GM20431 (cell line): ENCODE measurements around the gene LYPD6B.

Experiments
- in situ Hi-C: fragments of 300-500 bp; cut with MseI, MboI; formaldehyde crosslinking; loops from one replicate; pipeline ENCODE4 v1.15.0; 2020; ENCODE audit warnings: low sequenced_read_pairs; ENCODE audit not compliant: unreplicated experiment

LYPD6B gene

DNA sequence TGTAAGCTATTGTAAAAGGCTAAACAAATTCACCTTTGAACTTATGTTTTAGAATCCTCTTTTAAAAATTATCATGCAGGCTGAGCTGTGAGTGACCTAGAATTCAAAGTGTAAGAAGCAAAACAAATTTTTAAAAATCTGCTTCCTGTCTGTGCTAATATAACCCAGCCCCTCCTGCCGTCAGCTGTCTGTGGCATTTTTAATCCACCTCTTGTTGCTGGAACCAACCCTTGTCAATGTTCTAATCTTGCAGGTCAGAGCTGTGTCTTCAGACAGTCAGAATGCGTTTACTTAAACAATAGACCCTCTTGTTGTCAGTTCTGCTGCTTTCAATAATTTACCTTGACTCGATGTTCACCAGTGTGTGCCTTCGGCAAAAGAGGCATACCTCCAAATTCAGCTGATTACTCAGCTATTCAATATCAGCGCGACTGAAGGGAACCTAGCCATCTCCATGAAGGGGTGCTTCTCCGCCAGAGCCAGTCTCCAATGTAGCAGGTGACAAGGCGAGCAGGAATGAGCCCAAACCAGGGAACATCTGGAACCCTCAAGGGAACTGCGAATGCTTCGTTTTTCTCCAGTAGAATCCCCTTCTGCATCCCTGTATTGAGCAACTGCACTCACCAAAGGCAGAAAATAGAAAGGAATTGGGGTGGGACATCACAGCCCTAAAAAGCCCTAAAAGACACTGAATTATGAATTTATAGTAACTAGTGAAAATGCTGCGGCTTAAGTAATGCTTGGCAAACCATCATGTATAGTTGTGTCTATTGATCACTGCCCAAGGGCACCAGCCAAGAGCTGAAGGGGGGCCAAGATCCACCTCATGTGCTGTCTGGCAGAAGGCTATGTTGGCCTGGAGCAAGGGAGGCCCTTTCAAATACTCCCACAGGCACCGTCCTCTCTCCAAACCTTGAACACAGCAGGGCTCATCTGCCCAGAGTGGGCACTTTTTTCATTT is 62.5 kb downstream of the LYPD6B start:
- in situ Hi-C loops = no loop called here

GRCh38 chr2:149101818-149102217 is 63.3 kb downstream of the LYPD6B start:
- in situ Hi-C loops = no loop called here

DNA sequence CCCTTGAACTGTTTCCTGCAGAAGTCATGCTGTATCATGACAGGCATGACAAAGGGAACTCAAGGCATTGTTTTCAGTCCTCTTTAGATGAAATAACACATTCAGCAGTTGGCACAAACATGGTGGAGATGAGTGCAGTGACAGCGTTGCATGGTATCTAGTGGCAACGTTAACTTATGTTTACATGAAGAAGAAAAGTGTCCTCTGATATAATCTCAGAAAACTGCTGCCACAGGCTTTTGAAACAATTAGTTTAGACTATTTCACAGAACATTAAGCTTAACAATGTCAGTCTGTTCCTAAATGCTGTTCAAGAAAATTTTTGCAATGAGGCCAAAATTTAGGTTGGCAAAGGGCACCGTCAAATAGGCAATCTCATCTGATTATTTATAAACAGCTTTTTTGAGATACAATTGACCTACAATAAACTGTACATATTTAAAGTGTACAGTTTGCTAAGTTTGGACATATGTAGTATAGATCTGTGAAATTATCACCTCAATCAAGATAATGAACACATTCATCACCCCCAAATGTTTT is 64.7 kb downstream of the LYPD6B start:
- in situ Hi-C loops = no loop called here

- in situ Hi-C loops = no loop called here
Observed at GRCh38 chr2:149104221-149104620, 65.7 kb downstream of the LYPD6B start.

GRCh38 chr2:149112068-149112467 is 73.6 kb downstream of the LYPD6B start:
- in situ Hi-C loops = no loop called here

DNA sequence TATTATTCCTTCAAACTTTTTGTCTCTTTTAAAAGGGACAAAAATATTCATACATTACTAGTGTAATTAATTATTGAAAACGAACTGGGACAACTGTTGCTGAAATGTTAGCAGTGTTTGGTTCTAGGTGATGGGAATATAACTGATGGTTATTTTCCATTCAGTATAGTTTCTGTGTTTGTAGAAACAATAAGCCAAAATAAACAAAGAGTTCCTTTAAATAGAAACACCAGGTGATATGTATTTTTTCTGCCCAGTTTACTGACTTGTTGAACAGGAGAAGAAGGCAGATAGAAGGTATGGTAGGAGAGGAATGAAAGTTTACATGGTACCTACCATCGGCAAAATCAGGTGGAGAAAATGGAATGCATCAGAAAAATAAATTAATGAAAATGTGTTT is 74.2 kb downstream of the LYPD6B start:
- in situ Hi-C loops = no loop called here

GRCh38 chr2:149115781-149116180 is 77.3 kb downstream of the LYPD6B start:
- in situ Hi-C loops = no loop called here

DNA sequence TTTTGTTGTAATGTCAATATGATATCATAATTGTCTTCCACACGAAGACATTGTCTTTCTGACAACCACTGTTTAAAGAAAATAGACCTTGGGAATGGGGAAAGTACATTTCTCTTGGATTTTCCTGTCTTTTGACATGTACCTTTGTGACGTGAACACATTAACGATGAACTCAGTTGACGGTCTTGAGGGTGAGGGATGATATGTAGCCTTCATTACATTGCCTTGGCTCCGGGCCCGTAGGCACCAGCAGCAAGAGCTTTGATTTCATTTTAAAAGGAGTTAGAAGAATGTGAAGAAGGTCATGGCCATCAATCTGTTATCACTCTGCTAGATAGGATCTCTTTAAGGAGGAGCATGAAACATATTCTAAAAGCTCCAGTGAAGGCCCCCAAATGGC is 80.9 kb downstream of the LYPD6B start:
- in situ Hi-C loops = no loop called here

GRCh38 chr2:149122516-149122915 is 84.0 kb downstream of the LYPD6B start:
- in situ Hi-C loops = no loop called here

DNA sequence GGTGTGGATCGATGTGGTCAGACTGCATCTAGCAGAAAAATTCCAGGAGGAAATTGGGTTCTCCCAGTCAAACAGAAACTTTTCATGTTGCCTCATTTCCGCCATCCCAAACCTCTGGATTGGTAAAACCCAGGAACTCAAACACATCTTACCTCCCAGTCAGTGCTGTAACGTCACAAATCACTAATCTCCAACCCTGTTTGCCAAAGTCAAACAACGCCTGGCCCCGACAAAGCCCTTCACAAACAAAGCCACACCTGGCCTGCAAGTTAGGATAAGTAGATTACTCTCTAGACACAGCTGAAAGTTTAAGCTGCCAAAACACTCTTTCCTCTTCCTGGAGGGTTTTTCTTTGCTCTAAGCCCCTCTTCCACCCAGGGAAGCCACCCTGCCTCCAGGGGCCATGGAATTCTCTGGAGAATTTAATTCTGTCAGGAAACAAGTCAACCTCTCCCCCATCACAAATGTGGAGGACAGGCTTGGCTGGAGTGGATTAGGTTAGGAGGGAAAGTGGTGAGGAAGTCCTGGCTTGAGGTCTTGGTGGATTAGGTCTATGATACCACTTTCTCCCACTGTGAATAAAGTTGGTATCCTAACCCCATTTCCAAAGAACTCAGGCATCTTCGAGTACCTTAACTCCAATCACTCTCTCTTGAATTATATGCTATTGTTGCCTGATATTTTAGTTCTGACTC is 86.7 kb downstream of the LYPD6B start:
- in situ Hi-C loops = no loop called here

- in situ Hi-C loops = no loop called here
Observed at GRCh38 chr2:149129433-149129832, 90.9 kb downstream of the LYPD6B start.

GRCh38 chr2:149132339-149132738 is 93.8 kb downstream of the LYPD6B start:
- in situ Hi-C loops = no loop called here

DNA sequence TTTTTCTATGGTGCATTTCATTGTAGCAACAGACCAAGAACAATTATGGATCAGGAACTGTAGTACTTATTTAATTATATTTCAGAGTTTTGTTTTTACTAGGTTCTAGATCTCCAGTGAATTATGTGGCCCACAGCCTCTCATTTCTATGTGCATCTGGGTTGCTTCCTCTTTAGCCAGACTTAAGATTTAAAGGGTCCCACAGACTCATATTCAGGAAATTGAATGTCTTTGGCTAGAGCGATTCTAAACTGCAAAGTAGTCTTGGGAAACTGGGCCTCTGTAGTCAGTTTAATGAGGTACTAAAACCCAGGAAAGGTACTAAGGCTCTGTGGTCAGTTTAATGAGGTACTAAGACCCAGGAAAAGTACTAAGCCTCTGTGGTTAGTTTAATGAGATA is 94.4 kb downstream of the LYPD6B start:
- in situ Hi-C loops = no loop called here

GRCh38 chr2:149134335-149134923 is 95.9 kb downstream of the LYPD6B start:
- in situ Hi-C loops = no loop called here

DNA sequence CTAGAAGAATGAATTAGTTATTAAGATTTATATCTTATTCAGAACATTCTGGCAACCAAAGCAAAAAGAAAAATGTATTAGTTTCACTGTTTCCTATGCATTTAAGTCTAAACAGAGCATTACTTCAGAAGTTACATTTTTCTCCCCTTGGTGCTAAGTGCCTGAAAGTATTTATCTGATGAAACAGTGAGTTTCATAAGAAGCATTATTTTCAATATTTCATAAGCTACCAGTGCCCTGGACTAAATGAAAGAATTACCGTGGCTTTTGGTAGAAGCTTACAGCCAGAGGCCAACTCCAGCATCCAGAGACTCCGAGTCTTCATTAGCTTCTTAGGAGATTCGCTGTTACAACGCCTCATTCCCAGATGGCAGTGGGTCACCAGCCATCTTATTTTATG is 97.6 kb downstream of the LYPD6B start:
- in situ Hi-C loops = no loop called here

DNA sequence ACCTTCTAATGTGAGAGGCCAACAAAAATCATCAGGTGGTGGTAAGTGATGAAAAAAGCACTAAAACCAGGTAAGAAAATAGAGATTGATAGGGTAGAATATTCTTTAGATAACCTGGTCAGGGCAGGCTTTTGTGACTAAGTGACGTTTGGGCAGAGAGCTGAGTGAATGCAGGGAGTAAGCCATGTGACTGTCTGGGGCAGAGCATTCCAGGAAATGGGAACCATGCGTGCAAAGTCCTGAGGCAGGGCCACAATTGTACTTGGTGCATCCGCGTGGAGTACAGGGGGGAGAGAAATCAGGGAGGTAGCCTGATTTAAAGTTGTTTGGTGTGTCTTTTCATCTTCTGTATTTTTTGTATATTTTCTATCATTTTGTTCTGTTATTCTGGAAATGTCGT is 102.5 kb downstream of the LYPD6B start:
- in situ Hi-C loops = no loop called here

DNA sequence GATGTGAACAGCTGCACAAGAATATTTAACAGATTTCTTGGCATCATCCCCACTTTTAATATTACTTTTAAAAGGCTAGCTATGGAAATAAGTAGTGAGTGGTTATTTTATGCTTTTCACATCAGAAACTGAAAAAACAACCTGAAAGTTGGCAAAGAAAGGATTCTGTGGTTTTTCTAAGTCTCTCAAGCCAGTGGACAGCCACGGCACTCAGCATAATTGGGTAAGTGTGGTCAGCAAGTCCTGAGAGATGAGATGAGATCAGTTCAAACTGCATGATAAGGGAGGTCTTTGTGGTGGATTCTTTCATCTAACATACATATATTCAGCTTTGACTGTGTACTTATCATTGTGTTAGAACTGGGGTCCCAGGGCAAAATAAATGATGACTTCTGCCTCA is 105.2 kb downstream of the LYPD6B start:
- in situ Hi-C loops = no loop called here

DNA sequence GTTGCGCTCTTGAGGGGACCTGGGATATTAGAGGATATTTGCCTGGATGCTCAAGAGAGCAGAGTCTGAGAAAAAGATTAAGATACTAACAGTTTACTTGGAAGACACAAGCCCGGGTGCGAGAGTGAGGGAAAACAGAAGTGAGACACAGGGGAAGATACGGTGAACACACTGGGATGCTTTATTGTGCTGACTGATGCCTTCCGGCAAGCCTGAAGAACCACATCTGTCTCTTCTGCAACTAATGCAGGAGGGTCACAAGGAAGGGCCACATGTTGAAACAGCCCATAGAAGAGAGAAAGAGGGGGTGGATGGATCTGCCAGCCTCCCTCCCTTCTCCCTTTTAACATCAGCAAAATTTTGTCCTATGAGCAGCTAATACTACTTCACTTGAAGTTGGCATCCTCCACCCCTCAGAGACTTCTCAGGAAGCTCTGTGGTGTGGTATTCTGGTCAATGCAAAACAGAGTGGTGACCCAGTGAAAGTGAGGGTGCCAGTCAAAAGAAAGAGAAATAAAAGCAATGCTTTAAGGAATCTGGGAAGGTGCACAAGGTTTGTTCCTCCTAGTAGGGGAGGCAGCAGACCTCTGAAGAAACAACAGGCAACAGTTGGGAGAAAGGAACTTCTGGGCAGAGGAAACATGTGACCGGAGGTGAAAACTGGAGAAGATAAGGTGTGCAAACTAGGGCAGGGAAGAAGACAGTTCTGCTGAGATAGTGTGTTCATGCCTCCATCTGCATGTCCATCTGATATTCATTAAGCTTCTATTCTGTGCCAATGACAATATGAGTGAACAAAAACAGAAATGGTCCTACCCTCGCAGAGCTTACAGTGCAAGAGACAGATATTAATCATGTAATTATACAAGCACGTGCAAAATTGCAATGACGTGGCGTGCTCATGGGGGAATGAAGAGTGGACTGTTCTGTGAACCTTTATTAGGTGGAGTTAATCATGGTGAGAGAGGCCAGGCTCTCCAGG is 107.1 kb downstream of the LYPD6B start:
- in situ Hi-C loops = no loop called here

- in situ Hi-C loops = no loop called here
Observed at GRCh38 chr2:149146876-149147275, 108.4 kb downstream of the LYPD6B start.
